CD14-positive monocyte (primary cell): ENCODE measurements around the gene TUBA1C. TPM values are rescaled to one million over a fixed set of nuclear protein-coding genes. Genes with fewer than 3 reads are reported as not detected.
"Not testable (repeated sequence)": the region's sequence is repeated elsewhere in the genome, so short reads cannot be mapped to it uniquely, and the experiment has no call there.

Experiments
- DNase-seq, 3 donors: peaks; one replicate each; pipeline ENCODE4 v3.0.0-alpha.2; 2011 to 2022
- H2AFZ ChIP-seq: 2 replicates; pipeline ENCODE4 v1.6.0; 2012; ENCODE audit warnings: mild to moderate bottlenecking, low read depth, low read length, inconsistent platforms; ENCODE audit not compliant: insufficient read depth, poor library complexity, severe bottlenecking
- H3K27ac ChIP-seq, 2 donors: 1 replicate in 1 of 2; 2 replicates in 1 of 2; pipeline ENCODE4 v1.5.1; 2012 to 2013; ENCODE audit warnings: low read length in 2 of 2, control low read depth in 1 of 2, inconsistent platforms in 1 of 2, low read depth in 1 of 2, mild to moderate bottlenecking in 1 of 2
- H3K27me3 ChIP-seq, 2 donors: one replicate each; pipeline versions ENCODE4 v1.6.0 to v1.6.1; 2011 to 2013; ENCODE audit warnings: low read length in 2 of 2; ENCODE audit not compliant: control insufficient read depth in 2 of 2, insufficient read depth in 2 of 2
- H3K36me3 ChIP-seq, 2 donors: replicated peaks in 1 of 2; 1 replicate in 1 of 2; 2 replicates in 1 of 2; pipeline versions ENCODE4 v1.5.1 to v1.6.1; 2012 to 2013; ENCODE audit warnings: low read length in 2 of 2, control low read depth in 1 of 2, inconsistent platforms in 1 of 2, mild to moderate bottlenecking in 1 of 2; ENCODE audit not compliant: insufficient read depth in 2 of 2, control insufficient read depth in 1 of 2
- H3K4me1 ChIP-seq, 2 donors: 1 replicate in 1 of 2; 2 replicates in 1 of 2; pipeline versions ENCODE4 v1.5.1 to v1.6.1; 2012 to 2013; ENCODE audit warnings: low read length in 2 of 2, control low read depth in 1 of 2, inconsistent platforms in 1 of 2, mild to moderate bottlenecking in 1 of 2, moderate library complexity in 1 of 2; ENCODE audit not compliant: insufficient read depth in 2 of 2, control insufficient read depth in 1 of 2
- H3K4me2 ChIP-seq: replicated peaks from 2 replicates; pipeline ENCODE3; 2012; ENCODE audit warnings: low read length, moderate library complexity, mild to moderate bottlenecking; ENCODE audit not compliant: poor library complexity, severe bottlenecking; ENCODE audit errors: extremely low read depth
- H3K4me3 ChIP-seq, 3 experiments: fragments of 200-600 bp in 1 of 3; sonication (generic) in 1 of 3; replicated peaks in 1 of 3; 1 replicate in 2 of 3; 2 replicates in 1 of 3; pipeline ENCODE4 v1.5.1; 2011 to 2013; ENCODE audit warnings: low read length in 3 of 3, mild to moderate bottlenecking in 3 of 3, control low read depth in 2 of 3, low read depth in 2 of 3, inconsistent platforms in 1 of 3, moderate library complexity in 1 of 3
- H3K79me2 ChIP-seq: 2 replicates; pipeline ENCODE4 v1.6.0; 2012; ENCODE audit warnings: mild to moderate bottlenecking, control low read depth, inconsistent platforms, low read length, moderate library complexity; ENCODE audit not compliant: insufficient read depth
- H3K9ac ChIP-seq: 2 replicates; pipeline ENCODE4 v1.6.0; 2017; ENCODE audit warnings: low read length, mild to moderate bottlenecking; ENCODE audit not compliant: insufficient read depth, poor library complexity, severe bottlenecking
- H3K9me3 ChIP-seq, 2 donors: replicated peaks in 1 of 2; 1 replicate in 1 of 2; 2 replicates in 1 of 2; pipeline versions ENCODE4 v1.5.1 to v1.6.1; 2012 to 2013; ENCODE audit warnings: low read length in 2 of 2, control low read depth in 1 of 2; ENCODE audit not compliant: control insufficient read depth in 1 of 2, insufficient read depth in 1 of 2
- H4K20me1 ChIP-seq: 2 replicates; pipeline ENCODE4 v1.6.0; 2012; ENCODE audit warnings: mild to moderate bottlenecking, low read length, control low read depth, moderate library complexity; ENCODE audit not compliant: insufficient read depth
- H3K27ac Mint-ChIP-seq, 7 donors: one replicate each; pipeline ENCODE4 v1.8.0; 2020; ENCODE audit warnings: mild to moderate bottlenecking in 7 of 7, mixed read lengths in 7 of 7, moderate library complexity in 6 of 7, inconsistent platforms in 2 of 7
- H3K27me3 Mint-ChIP-seq, 3 donors: one replicate each; pipeline ENCODE4 v1.8.0; 2021 to 2022; ENCODE audit warnings: low read depth in 3 of 3, mild to moderate bottlenecking in 3 of 3, mixed read lengths in 3 of 3, moderate library complexity in 3 of 3, inconsistent platforms in 1 of 3
- H3K36me3 Mint-ChIP-seq, 2 donors: one replicate each; pipeline ENCODE4 v1.8.0; 2020; ENCODE audit warnings: mixed read lengths in 2 of 2, inconsistent platforms in 1 of 2, mild to moderate bottlenecking in 1 of 2
- H3K4me1 Mint-ChIP-seq: one replicate; pipeline ENCODE4 v1.8.0; 2020; ENCODE audit warnings: mild to moderate bottlenecking, mixed read lengths
- H3K4me3 Mint-ChIP-seq, 2 donors: one replicate each; pipeline ENCODE4 v1.8.0; 2020; ENCODE audit warnings: mild to moderate bottlenecking in 2 of 2, mixed read lengths in 2 of 2, moderate library complexity in 1 of 2
- H3K9me3 Mint-ChIP-seq, 7 donors: one replicate each; pipeline ENCODE4 v1.8.0; 2020 to 2022; ENCODE audit warnings: mixed read lengths in 7 of 7, mild to moderate bottlenecking in 6 of 7, moderate library complexity in 6 of 7, inconsistent platforms in 2 of 7
- WGBS: methylation state at CpG from one replicate; pipeline ENCODE4 v1.1.5; 2013; ENCODE audit warnings: missing lambda C conversion rate; ENCODE audit not compliant: insufficient coverage; 5-methylcytosine and 5-hydroxymethylcytosine counted together
- intact Hi-C, 2 donors: fragments of 100-400 bp; cut with micrococcal nuclease; formaldehyde crosslinking; loops; one replicate each; pipeline versions ENCODE4 v1.15.0 to v1.15.1; 2023
- polyA plus RNA-seq, 3 donors: library from polyadenylated mRNA; depleted of rRNA in 1 of 3; unstranded in 2 of 3; stranded (reverse) in 1 of 3; fragments of 300-500 nt in 2 of 3; fragments of >200 nt in 1 of 3; fragmentation: Illumina TruSeq in 2 of 3; gene quantifications; 1 replicate in 2 of 3; 2 replicates in 1 of 3; pipeline ENCODE4 v1.2.3, GENCODE V29; 2012 to 2021
- TF ChIP-seq, protein P1 (sequence below): fragments of 200-600 bp; IDR thresholded peaks from one replicate; pipeline ENCODE4 v1.8.0; 2022; ENCODE audit warnings: antibody characterized with exemption, mild to moderate bottlenecking

Gene TUBA1C
- polyA plus RNA-seq, 3 donors, result 53.7 to 263 (median 61.0) TPM

DNA sequence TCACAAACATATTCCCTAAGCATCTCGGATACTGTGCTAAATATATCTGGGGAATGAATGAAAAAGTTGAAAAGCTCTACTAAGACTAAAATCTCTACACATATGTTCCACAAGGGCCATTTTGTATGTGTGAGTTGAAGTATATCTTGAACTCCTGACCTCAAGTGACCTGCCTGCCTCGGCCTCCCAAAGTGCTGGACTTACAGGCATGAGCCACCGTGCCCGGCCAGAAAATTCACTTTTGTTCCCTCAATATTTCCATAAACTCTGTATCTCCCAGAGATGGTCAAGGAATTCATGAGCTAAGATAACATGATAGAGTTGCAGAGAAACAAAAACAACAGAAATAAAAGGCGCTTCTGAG is 1.5 kb upstream of the TUBA1C start:
- no peaks in the 10 kb centered on the region for H3K27me3 ChIP-seq
- H3K4me1 ChIP-seq, result peaks cover 52 to 64% of the 10 kb centered on the region in 2 donors
- no peak overlapping the region for H3K27ac ChIP-seq
- Mint-ChIP-seq H3K4me3 (no peak overlapping the region), H3K27ac (peak overlapping the region in 1 of 7 donors; percentile 15), H3K36me3 (peaks cover 0 to 5% of the 10 kb centered on the region in 2 donors), H3K9me3 (no peaks in the 10 kb centered on the region), H3K27me3 (no peaks in the 10 kb centered on the region), H3K4me1 (peaks cover 41% of the 10 kb centered on the region)
- no peak overlapping the region for H3K4me2 ChIP-seq
- TF ChIP-seq, protein P1, sequence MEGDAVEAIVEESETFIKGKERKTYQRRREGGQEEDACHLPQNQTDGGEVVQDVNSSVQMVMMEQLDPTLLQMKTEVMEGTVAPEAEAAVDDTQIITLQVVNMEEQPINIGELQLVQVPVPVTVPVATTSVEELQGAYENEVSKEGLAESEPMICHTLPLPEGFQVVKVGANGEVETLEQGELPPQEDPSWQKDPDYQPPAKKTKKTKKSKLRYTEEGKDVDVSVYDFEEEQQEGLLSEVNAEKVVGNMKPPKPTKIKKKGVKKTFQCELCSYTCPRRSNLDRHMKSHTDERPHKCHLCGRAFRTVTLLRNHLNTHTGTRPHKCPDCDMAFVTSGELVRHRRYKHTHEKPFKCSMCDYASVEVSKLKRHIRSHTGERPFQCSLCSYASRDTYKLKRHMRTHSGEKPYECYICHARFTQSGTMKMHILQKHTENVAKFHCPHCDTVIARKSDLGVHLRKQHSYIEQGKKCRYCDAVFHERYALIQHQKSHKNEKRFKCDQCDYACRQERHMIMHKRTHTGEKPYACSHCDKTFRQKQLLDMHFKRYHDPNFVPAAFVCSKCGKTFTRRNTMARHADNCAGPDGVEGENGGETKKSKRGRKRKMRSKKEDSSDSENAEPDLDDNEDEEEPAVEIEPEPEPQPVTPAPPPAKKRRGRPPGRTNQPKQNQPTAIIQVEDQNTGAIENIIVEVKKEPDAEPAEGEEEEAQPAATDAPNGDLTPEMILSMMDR, result no peak
- H3K9me3 ChIP-seq, result no peaks in the 10 kb centered on the region
- DNase-seq, result no peak
- H3K36me3 ChIP-seq, result no peaks in the 10 kb centered on the region
- H3K79me2 ChIP-seq, result peaks cover 79% of the 10 kb centered on the region
- H3K9ac ChIP-seq, result no peak overlapping the region
- WGBS, result 100% methylated on average over 1 of the region's 5 CpGs
- intact Hi-C loops, result no loop called here
- H3K4me3 ChIP-seq, result no peak overlapping the region
- peaks cover 23% of the 10 kb centered on the region for H4K20me1 ChIP-seq
- H2AFZ ChIP-seq, result no peak overlapping the region

DNA sequence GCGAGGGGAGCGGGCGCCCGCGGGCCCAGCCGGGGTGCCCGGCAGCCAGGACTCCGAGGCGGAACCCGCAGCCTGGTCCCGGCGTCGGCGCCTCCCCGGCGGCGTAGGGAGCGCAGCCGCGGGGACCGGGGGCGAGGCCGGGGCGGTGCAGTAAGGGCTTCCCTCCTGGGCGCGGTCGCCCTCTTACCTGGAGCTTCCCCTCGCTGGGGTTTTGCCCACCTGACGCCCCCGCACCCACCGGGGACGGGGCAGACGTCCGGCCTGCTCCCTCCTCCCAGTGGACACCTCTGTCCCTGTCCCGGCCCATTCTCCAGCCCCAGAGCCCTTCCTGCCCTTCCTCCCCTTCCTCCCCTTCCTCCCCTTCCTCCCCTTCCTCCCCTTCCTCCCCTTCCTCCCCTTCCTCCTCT is 413 bp upstream of the TUBA1C start:
- Mint-ChIP-seq H3K4me1 (peaks cover 51% of the 10 kb centered on the region), H3K4me3 (peak overlapping the region; percentile 87), H3K9me3 (no peaks in the 10 kb centered on the region), H3K36me3 (peaks cover 4 to 12% of the 10 kb centered on the region in 2 donors), H3K27ac (peak overlapping the region in 6 of 7 donors; percentile 67 to 93 (median 86)), H3K27me3 (no peaks in the 10 kb centered on the region)
- Histone ChIP-seq H3K36me3 (peaks cover under 1 to 6% of the 10 kb centered on the region in 2 donors), H3K9ac (peak overlapping the region; percentile 94), H3K27me3 (no peaks in the 10 kb centered on the region), H3K79me2 (peaks cover 90% of the 10 kb centered on the region), H3K4me3 (peak overlapping the region; percentile 59 to 100 (median 92)), H3K4me2 (peak overlapping the region; percentile 95), H3K27ac (peak overlapping the region; percentile 55 to 96), H3K4me1 (peaks cover 56 to 72% of the 10 kb centered on the region in 2 donors), H4K20me1 (peaks cover 34% of the 10 kb centered on the region), H2AFZ (peak overlapping the region; percentile 87), H3K9me3 (no peaks in the 10 kb centered on the region)
- DNase-seq, result peak; percentile 14 to 38 (median 17)
- intact Hi-C loops, result no loop called here
- WGBS, result under 1% methylated on average over 35 of the region's 35 CpGs
- TF ChIP-seq, protein P1, result no peak

DNA sequence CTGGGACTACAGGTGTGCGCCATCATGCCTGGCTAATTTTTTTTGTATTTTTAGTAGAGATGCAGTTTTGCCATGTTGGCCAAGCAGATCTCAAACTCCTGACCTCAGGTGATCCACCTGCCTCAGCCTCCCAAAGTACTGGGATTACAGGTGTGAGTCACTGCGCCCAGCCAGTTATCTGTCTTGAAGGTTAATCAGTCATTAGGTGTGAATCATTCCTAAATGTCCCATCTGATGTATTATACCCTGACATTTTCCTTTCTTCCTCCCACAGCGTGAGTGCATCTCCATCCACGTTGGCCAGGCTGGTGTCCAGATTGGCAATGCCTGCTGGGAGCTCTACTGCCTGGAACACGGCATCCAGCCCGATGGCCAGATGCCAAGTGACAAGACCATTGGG is 4.3 kb downstream of the TUBA1C start:
- WGBS, result no CpG with 5 or more reads among the region's 6 CpGs

More for the DNA sequence above, 4.3 kb downstream of the TUBA1C start:
- Histone ChIP-seq H3K27ac (peak overlapping the region in 1 of 2 donors; percentile 36), H4K20me1 (peaks cover 61% of the 10 kb centered on the region), H3K4me1 (peaks cover 35 to 43% of the 10 kb centered on the region in 2 donors), H3K36me3 (peaks cover 42 to 53% of the 10 kb centered on the region in 2 donors), H3K79me2 (peaks cover 69% of the 10 kb centered on the region)
- H3K4me3 ChIP-seq, H2AFZ ChIP-seq, H3K27me3 ChIP-seq, H3K4me2 ChIP-seq, H3K9ac ChIP-seq, intact Hi-C loops, H3K4me3 Mint-ChIP-seq, H3K9me3 ChIP-seq, H3K9me3 Mint-ChIP-seq, H3K27me3 Mint-ChIP-seq, DNase-seq: not testable (repeated sequence)
- Mint-ChIP-seq H3K4me1 (peaks cover 32% of the 10 kb centered on the region), H3K27ac (peak overlapping the region in 4 of 7 donors; percentile 15 to 66 (median 56)), H3K36me3 (peaks cover 37 to 51% of the 10 kb centered on the region in 2 donors)
